Calu3 (cell line): Measurements from ENCODE around the gene DRAP1. TPM values are rescaled to one million over a fixed set of nuclear protein-coding genes. Genes with fewer than 3 reads are reported as not detected.

ENCODE experiments used
- BruUV-seq: library from RNA; stranded (reverse); fragments of 400-500 nt; replicated peaks from 2 replicates; lab custom pipeline; 2021; lab: Mats Ljungman, UMichigan
- CTCF ChIA-PET: fragments of 300-600 bp; sonication (Branson Sonifier 250); formaldehyde crosslinking; loops from one replicate; lab custom pipeline; 2022; ENCODE audit warnings: antibody characterized with exemption; lab: Charles Lee
- DNase-seq: peaks from one replicate; pipeline ENCODE4 v3.0.0; 2022
- H3K27ac Mint-ChIP-seq: one replicate; pipeline ENCODE4 v1.8.0; 2022; ENCODE audit warnings: mixed read lengths; ENCODE audit not compliant: unreplicated experiment
- H3K27me3 Mint-ChIP-seq: one replicate; pipeline ENCODE4 v1.8.0; 2022; ENCODE audit warnings: mixed read lengths; ENCODE audit not compliant: unreplicated experiment
- H3K36me3 Mint-ChIP-seq: one replicate; pipeline ENCODE4 v1.8.0; 2022; ENCODE audit warnings: mild to moderate bottlenecking, moderate library complexity, mixed read lengths; ENCODE audit not compliant: insufficient read depth, unreplicated experiment
- H3K4me1 Mint-ChIP-seq: one replicate; pipeline ENCODE4 v1.8.0; 2022; ENCODE audit warnings: mild to moderate bottlenecking, low read depth, mixed read lengths; ENCODE audit not compliant: unreplicated experiment
- H3K4me3 Mint-ChIP-seq: one replicate; pipeline ENCODE4 v1.8.0; 2022; ENCODE audit warnings: mild to moderate bottlenecking, low read depth, moderate library complexity, mixed read lengths; ENCODE audit not compliant: unreplicated experiment
- H3K9me3 Mint-ChIP-seq: one replicate; pipeline ENCODE4 v1.8.0; 2022; ENCODE audit warnings: low read depth, mixed read lengths; ENCODE audit not compliant: unreplicated experiment
- intact Hi-C: fragments of 100-400 bp; cut with micrococcal nuclease; formaldehyde crosslinking; loops from one replicate; pipeline ENCODE4 v1.10.0; 2022; ENCODE audit not compliant: unreplicated experiment
- total RNA-seq: library from RNA; stranded (reverse); gene quantifications from 2 replicates; pipeline ENCODE4 v1.2.3, GENCODE V29; 2022
- TF ChIP-seq, protein P1 (sequence below): fragments of 200-600 bp; IDR thresholded peaks from one replicate; pipeline ENCODE4 v1.8.0; 2022; ENCODE audit warnings: antibody characterized with exemption; ENCODE audit not compliant: unreplicated experiment

The DRAP1 gene
- total RNA-seq, 1 experiment from 2014 or later = 114 TPM

DNA sequence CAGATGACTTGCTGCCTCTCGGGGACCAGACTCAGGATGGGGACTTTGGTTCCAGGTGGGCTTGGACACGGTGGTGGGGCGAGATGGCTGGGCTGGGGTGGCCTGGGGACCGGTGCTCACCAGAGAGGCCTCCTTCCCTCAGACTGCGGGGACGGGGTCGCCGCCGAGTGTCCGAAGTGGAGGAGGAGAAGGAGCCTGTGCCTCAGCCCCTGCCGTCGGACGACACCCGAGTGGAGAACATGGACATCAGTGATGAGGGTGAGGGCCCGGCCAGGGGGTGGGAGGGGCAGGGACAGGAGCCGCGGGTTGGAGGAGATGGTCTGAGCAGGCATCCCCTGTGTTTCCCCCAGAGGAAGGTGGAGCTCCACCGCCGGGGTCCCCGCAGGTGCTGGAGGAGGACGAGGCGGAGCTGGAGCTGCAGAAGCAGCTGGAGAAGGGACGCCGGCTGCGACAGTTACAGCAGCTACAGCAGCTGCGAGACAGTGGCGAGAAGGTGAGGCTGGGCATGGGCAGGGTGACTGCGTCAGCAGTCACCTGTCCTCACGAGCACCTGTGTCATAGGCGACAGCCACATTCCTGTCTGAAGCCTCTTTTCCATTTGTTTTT, 48.2 kb downstream of the DRAP1 start:
- H3K4me3 Mint-ChIP-seq = no peak overlapping the region
- H3K4me1 Mint-ChIP-seq = peaks cover 11% of the 10 kb centered on the region
- H3K9me3 Mint-ChIP-seq = no peaks in the 10 kb centered on the region
- TF ChIP-seq, protein P1, sequence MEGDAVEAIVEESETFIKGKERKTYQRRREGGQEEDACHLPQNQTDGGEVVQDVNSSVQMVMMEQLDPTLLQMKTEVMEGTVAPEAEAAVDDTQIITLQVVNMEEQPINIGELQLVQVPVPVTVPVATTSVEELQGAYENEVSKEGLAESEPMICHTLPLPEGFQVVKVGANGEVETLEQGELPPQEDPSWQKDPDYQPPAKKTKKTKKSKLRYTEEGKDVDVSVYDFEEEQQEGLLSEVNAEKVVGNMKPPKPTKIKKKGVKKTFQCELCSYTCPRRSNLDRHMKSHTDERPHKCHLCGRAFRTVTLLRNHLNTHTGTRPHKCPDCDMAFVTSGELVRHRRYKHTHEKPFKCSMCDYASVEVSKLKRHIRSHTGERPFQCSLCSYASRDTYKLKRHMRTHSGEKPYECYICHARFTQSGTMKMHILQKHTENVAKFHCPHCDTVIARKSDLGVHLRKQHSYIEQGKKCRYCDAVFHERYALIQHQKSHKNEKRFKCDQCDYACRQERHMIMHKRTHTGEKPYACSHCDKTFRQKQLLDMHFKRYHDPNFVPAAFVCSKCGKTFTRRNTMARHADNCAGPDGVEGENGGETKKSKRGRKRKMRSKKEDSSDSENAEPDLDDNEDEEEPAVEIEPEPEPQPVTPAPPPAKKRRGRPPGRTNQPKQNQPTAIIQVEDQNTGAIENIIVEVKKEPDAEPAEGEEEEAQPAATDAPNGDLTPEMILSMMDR = no peak
- no TSS peak for BruUV-seq
- CTCF ChIA-PET = no interaction called here
- no peaks in the 10 kb centered on the region for H3K27me3 Mint-ChIP-seq
- DNase-seq = no peak
- intact Hi-C loops = no loop called here
- peaks cover 48% of the 10 kb centered on the region for H3K36me3 Mint-ChIP-seq
- H3K27ac Mint-ChIP-seq = no peak overlapping the region

DNA sequence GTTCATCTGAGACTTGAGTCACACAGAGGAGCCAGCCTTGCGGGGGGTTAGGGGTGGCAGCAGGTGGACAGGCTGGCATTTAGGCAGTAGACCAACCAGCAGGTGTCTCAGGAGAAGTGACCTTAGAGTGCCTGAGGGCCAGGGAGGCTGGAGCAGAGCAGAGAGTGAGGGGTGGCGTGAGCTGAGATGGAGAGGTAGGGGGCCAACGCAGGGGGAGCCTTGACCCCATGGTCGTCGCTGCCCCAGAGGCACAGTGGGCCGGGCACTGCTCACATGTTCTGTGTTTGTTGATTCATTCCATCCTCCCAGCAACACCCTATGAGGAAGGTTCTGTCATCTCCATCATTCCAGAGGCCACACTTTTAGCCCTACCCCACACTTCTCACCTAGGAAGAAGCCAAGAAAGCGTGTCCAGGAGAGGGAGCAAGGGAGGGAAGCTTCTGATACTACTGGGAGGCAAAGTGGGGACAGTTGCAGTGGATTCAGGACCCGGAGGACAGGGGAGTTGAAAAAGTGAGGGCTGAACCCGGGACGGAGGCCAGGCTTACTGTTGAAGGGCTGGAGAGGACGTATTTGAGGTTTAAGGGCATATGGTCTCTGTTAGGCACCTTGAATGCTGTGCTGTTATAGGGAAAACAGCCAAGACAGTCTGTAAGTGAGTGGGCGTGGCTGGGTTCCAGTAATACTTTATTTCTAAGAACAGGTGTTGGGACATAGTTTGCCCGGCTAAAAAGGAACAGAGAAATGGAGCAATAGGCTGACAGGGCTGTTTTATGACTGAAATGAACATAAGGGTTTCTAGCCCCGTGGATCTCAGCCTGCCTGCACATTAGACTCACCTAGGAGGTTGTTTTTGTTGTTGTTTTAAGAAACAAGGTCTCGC, 49.6 kb downstream of the DRAP1 start:
- TF ChIP-seq, protein P1 = no peak
- H3K4me1 Mint-ChIP-seq = peaks cover 8% of the 10 kb centered on the region
- BruUV-seq = no TSS peak

More for the DNA sequence above, 49.6 kb downstream of the DRAP1 start:
- no peak overlapping the region for H3K4me3 Mint-ChIP-seq
- intact Hi-C loops = no loop called here
- no peaks in the 10 kb centered on the region for H3K27me3 Mint-ChIP-seq
- no peaks in the 10 kb centered on the region for H3K9me3 Mint-ChIP-seq
- no peak for DNase-seq
- H3K36me3 Mint-ChIP-seq = peaks cover 50% of the 10 kb centered on the region
- H3K27ac Mint-ChIP-seq = no peak overlapping the region
- CTCF ChIA-PET = no interaction called here

Other genes with a start within 250 kb of the DRAP1 start
- 50.9 and 51.0 TPM in 2 replicates for gene KAT5, start 207.2 kb upstream of the DRAP1 start, total RNA-seq
- gene RNASEH2C, start 198.6 kb upstream of the DRAP1 start, total RNA-seq = 26.2 and 28.2 TPM in 2 replicates
- gene AP5B1, start 138.4 kb upstream of the DRAP1 start, total RNA-seq = 18.5 and 21.9 TPM in 2 replicates
- 12.7 and 15.2 TPM in 2 replicates for gene OVOL1, start 132.4 kb upstream of the DRAP1 start, total RNA-seq
- not detected in 2 replicates for gene SNX32, start 85.5 kb upstream of the DRAP1 start, total RNA-seq
- 955 and 963 TPM in 2 replicates for gene CFL1, start 61.2 kb upstream of the DRAP1 start, total RNA-seq
- 50.8 and 67.6 TPM in 2 replicates for gene MUS81, start 59.0 kb upstream of the DRAP1 start, total RNA-seq
- 3.4 and 3.8 TPM in 2 replicates for gene EFEMP2, start 46.6 kb upstream of the DRAP1 start, total RNA-seq
- not detected in 2 replicates for gene CTSW, start 39.6 kb upstream of the DRAP1 start, total RNA-seq
- 75.8 and 79.2 TPM in 2 replicates for gene FIBP, start 31.0 kb upstream of the DRAP1 start, total RNA-seq
- 26.6 and 30.2 TPM in 2 replicates for gene CCDC85B, start 28.8 kb upstream of the DRAP1 start, total RNA-seq
- gene FOSL1, start 19.0 kb upstream of the DRAP1 start, total RNA-seq = 69.8 and 76.1 TPM in 2 replicates
- 25.9 and 27.4 TPM in 2 replicates for gene C11orf68, start 364 bp upstream of the DRAP1 start, total RNA-seq
- gene TSGA10IP, start 26.1 kb downstream of the DRAP1 start, total RNA-seq = not detected in 2 replicates
- 47.2 and 48.3 TPM in 2 replicates for gene SART1, start 42.3 kb downstream of the DRAP1 start, total RNA-seq
- gene EIF1AD, start 82.7 kb downstream of the DRAP1 start, total RNA-seq = 55.1 and 61.1 TPM in 2 replicates
- 248 and 266 TPM in 2 replicates for gene BANF1, start 83.1 kb downstream of the DRAP1 start, total RNA-seq
- gene CST6, start 92.6 kb downstream of the DRAP1 start, total RNA-seq = 21.5 and 27.2 TPM in 2 replicates
- 1.0 and 2.6 TPM in 2 replicates for gene CATSPER1, start 107.1 kb downstream of the DRAP1 start, total RNA-seq
- not detected in 2 replicates for gene GAL3ST3, start 129.7 kb downstream of the DRAP1 start, total RNA-seq
- 167 and 173 TPM in 2 replicates for gene SF3B2, start 132.9 kb downstream of the DRAP1 start, total RNA-seq
- 44.7 and 47.9 TPM in 2 replicates for gene PACS1, start 150.8 kb downstream of the DRAP1 start, total RNA-seq